ENCODE results near the gene ZNF891. TPM values are rescaled to one million over a fixed set of nuclear protein-coding genes. Genes with fewer than 3 reads are reported as not detected.

ZNF891 gene
- total and polyA plus RNA-seq, 2 of the 13 experiments (the other 11 are each of a cell fraction or from before 2014, with no cell fraction given) = 1.3 to 2.1 TPM

- TF ChIP-seq CSRNP2 (CRISPR knock-in tag; conservative IDR thresholded peaks at IDR 0.05; ENCODE audit: low read depth) (no peak), RBM39 (IDR thresholded peaks at IDR 0.05; ENCODE audit: low read depth, low read length, poor library complexity, severe bottlenecking) (peak; percentile 71), RORA (CRISPR knock-in tag; IDR thresholded peaks at IDR 0.05) (peak; percentile 82; the same call in 1 of the 2 replicates), TBP (CRISPR knock-in tag; IDR thresholded peaks at IDR 0.05) (peak; percentile 36; the same call in 1 of the 2 replicates), ZNF549 (CRISPR knock-in tag; IDR thresholded peaks at IDR 0.05) (no peak), ELF4 (CRISPR knock-in tag; IDR thresholded peaks at IDR 0.05; ENCODE audit: borderline replicate concordance) (peak; percentile 16), MTF1 (CRISPR knock-in tag; IDR thresholded peaks at IDR 0.05) (no peak), MLX (CRISPR knock-in tag; IDR thresholded peaks at IDR 0.05) (no peak; the same call in 1 of the 2 replicates), ZBTB20 (CRISPR knock-in tag; IDR thresholded peaks at IDR 0.05; ENCODE audit: borderline replicate concordance, low read depth) (0 out of 2 replicates have a peak, but pooled peaks have one; percentile 46), ZBTB43 (CRISPR knock-in tag; conservative IDR thresholded peaks at IDR 0.05) (peak; percentile 36), ZNF17 (CRISPR knock-in tag; IDR thresholded peaks at IDR 0.05) (no peak), ZNF563 (CRISPR knock-in tag; IDR thresholded peaks at IDR 0.05) (peak; percentile 50; the same call in 1 of the 2 replicates), MATR3 (CRISPR knock-in tag; IDR thresholded peaks at IDR 0.05) (no peak), ZNF3 (CRISPR knock-in tag; IDR thresholded peaks at IDR 0.05) (no peak), SRSF9 (IDR thresholded peaks at IDR 0.05; ENCODE audit: borderline replicate concordance, insufficient read depth, low read depth, low read length, poor library complexity, severe bottlenecking) (no peak), KDM4B (CRISPR knock-in tag; IDR thresholded peaks at IDR 0.05) (no peak), ZNF343 (CRISPR knock-in tag; IDR thresholded peaks at IDR 0.05) (no peak), ZNF564 (CRISPR knock-in tag; IDR thresholded peaks at IDR 0.05) (no peak), KDM5A (IDR thresholded peaks at IDR 0.05; ENCODE audit: borderline replicate concordance, low read length) (peak; percentile 68; the same call in 1 of the 2 replicates), RELA (CRISPR knock-in tag; IDR thresholded peaks at IDR 0.05) (no peak)
- TF ChIP-seq, protein P1, sequence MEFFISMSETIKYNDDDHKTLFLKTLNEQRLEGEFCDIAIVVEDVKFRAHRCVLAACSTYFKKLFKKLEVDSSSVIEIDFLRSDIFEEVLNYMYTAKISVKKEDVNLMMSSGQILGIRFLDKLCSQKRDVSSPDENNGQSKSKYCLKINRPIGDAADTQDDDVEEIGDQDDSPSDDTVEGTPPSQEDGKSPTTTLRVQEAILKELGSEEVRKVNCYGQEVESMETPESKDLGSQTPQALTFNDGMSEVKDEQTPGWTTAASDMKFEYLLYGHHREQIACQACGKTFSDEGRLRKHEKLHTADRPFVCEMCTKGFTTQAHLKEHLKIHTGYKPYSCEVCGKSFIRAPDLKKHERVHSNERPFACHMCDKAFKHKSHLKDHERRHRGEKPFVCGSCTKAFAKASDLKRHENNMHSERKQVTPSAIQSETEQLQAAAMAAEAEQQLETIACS (CRISPR knock-in tag; IDR thresholded peaks at IDR 0.05) = peak; percentile 34
These were observed 49.5 kb downstream of the ZNF891 start, which contains the start of gene ZNF140 (continued) for GRCh38 chr12:133080368-133081158.

All from HepG2 (cell line).